Epithelial cell of prostate (primary cell): ENCODE measurements around the gene MAGEB10.
"Not testable (repeated sequence)": the region's sequence is repeated elsewhere in the genome, so short reads cannot be mapped to it uniquely, and the experiment has no call there.

ENCODE experiments used
- DNase-seq: peaks from one replicate; pipeline ENCODE4 v3.0.0-alpha.2; 2011; ENCODE audit warnings: low read depth, low spot score
- H3K27ac ChIP-seq: fragments of 450-650 bp; 2 replicates; pipeline ENCODE4 v1.5.1; 2017; ENCODE audit warnings: mild to moderate bottlenecking

The MAGEB10 gene

GRCh38 chrX:27807690-27808089 lies at the start of gene MAGEB10:
TSS of gene MAGEB10 (plus strand) at chrX:27807990. CDS start at chrX:27821307, 13,317 bp downstream.
- no peak within 1 kb of the TSS for H3K27ac ChIP-seq
- DNase-seq, result no peak

- H3K27ac ChIP-seq, result no peak overlapping the region
- DNase-seq, result no peak
Measured at GRCh38 chrX:27765718-27766117, 42.1 kb upstream of the MAGEB10 start.

GRCh38 chrX:27767387-27767786 lies 40.4 kb upstream of the MAGEB10 start:
- no peak overlapping the region for H3K27ac ChIP-seq
- no peak for DNase-seq

GRCh38 chrX:27775984-27776383 lies 31.8 kb upstream of the MAGEB10 start:
- no peak for DNase-seq
- no peak overlapping the region for H3K27ac ChIP-seq

- H3K27ac ChIP-seq, result no peak overlapping the region
- no peak for DNase-seq
Measured at GRCh38 chrX:27796640-27797257, 11.0 kb upstream of the MAGEB10 start.

- no peak for DNase-seq
- no peak overlapping the region for H3K27ac ChIP-seq
Measured at GRCh38 chrX:27797575-27797974, 10.2 kb upstream of the MAGEB10 start.

- no peak overlapping the region for H3K27ac ChIP-seq
- no peak for DNase-seq
Measured at GRCh38 chrX:27808226-27808625, 436 bp downstream of the MAGEB10 start.

- not testable (repeated sequence) for H3K27ac ChIP-seq, DNase-seq
Measured at GRCh38 chrX:27808991-27809859, 1.4 kb downstream of the MAGEB10 start.

- no peak overlapping the region for H3K27ac ChIP-seq
- no peak for DNase-seq
Measured at GRCh38 chrX:27815209-27815608, 7.4 kb downstream of the MAGEB10 start.

GRCh38 chrX:27823812-27824211 lies 16.0 kb downstream of the MAGEB10 start:
- DNase-seq, result no peak
- no peak overlapping the region for H3K27ac ChIP-seq

GRCh38 chrX:27838185-27838584 lies 30.4 kb downstream of the MAGEB10 start:
- DNase-seq, result no peak
- H3K27ac ChIP-seq, result no peak overlapping the region

GRCh38 chrX:27840881-27841280 lies 33.1 kb downstream of the MAGEB10 start:
- H3K27ac ChIP-seq, result no peak overlapping the region
- no peak for DNase-seq

- no peak for DNase-seq
- no peak overlapping the region for H3K27ac ChIP-seq
Measured at GRCh38 chrX:27842859-27843258, 35.1 kb downstream of the MAGEB10 start.

- no peak overlapping the region for H3K27ac ChIP-seq
Measured at GRCh38 chrX:27860337-27860736, 52.5 kb downstream of the MAGEB10 start.

GRCh38 chrX:27863809-27864208 lies 56.0 kb downstream of the MAGEB10 start:
- H3K27ac ChIP-seq, result no peak overlapping the region
- no peak for DNase-seq

More at GRCh38 chrX:27860337-27860736, 52.5 kb downstream of the MAGEB10 start:
- DNase-seq, result no peak
